Testis (tissue), 3 donors: ENCODE results near the gene PRDM9. TPM values are rescaled to one million over a fixed set of nuclear protein-coding genes. Genes with fewer than 3 reads are reported as not detected.
"Not testable (repeated sequence)": the region's sequence is repeated elsewhere in the genome, so short reads cannot be mapped to it uniquely, and the experiment has no call there.

ENCODE experiments used
- DNase-seq: peaks from one replicate; pipeline ENCODE4 v3.0.0-alpha.2; 2019
- H3K27ac ChIP-seq, 2 donors: fragments of 200-600 bp; sonication (generic); one replicate each; pipeline ENCODE4 v1.5.1; 2019
- H3K27me3 ChIP-seq: fragments of 200-600 bp; sonication (generic); one replicate; pipeline ENCODE4 v1.5.1; 2019
- H3K36me3 ChIP-seq: fragments of 200-600 bp; sonication (generic); one replicate; pipeline ENCODE4 v1.5.1; 2017; ENCODE audit warnings: low read depth; ENCODE audit errors: missing control alignments
- H3K4me1 ChIP-seq: fragments of 200-600 bp; sonication (generic); one replicate; pipeline ENCODE4 v1.5.1; 2019
- H3K4me3 ChIP-seq, 2 donors: fragments of 200-600 bp; sonication (generic); one replicate each; pipeline ENCODE4 v1.5.1; 2017 to 2019
- H3K9me3 ChIP-seq: fragments of 200-600 bp; sonication (generic); one replicate; pipeline ENCODE4 v1.5.1; 2017
- CTCF ChIP-seq, 3 experiments: fragments of 450-650 bp in 2 of 3; fragments of 200-600 bp in 1 of 3; sonication (generic) in 1 of 3; IDR thresholded peaks; one replicate each; pipeline ENCODE4 v1.5.1; 2016 to 2019; ENCODE audit warnings: antibody characterized with exemption in 3 of 3, mild to moderate bottlenecking in 2 of 3, moderate library complexity in 1 of 3
- POLR2A ChIP-seq: fragments of 450-650 bp; IDR thresholded peaks from one replicate; pipeline ENCODE4 v1.6.1; 2017; ENCODE audit warnings: antibody characterized with exemption, mild to moderate bottlenecking, moderate library complexity
- WGBS, 2 donors: methylation state at CpG; one replicate each; pipeline ENCODE4 v1.1.5; 2018; 5-methylcytosine and 5-hydroxymethylcytosine counted together
- intact Hi-C: fragments of 100-400 bp; cut with DNase I; formaldehyde crosslinking; loops from one replicate; pipeline ENCODE4 v1.15.1; 2023; ENCODE audit warnings: low total_unique reads
- polyA plus RNA-seq: library from polyadenylated mRNA; stranded (reverse); fragments of 350-450 nt; fragmentation: Illumina TruSeq; extraction: RNeasy Lipid Tissue Mini Kit (QIAGEN cat#74804); gene quantifications from one replicate; pipeline ENCODE4 v1.2.3, GENCODE V29; 2014; ENCODE audit warnings: low read depth, low replicate concordance; ENCODE audit not compliant: insufficient read depth
- total RNA-seq, 2 donors: library from RNA; depleted of rRNA; stranded (reverse); fragments of >200 nt; gene quantifications; one replicate each; pipeline ENCODE4 v1.2.3, GENCODE V29; 2016

The PRDM9 gene
- total and polyA plus RNA-seq, 3 donors from 2014 or later, result 4.4 to 10.2 (median 6.8) TPM

DNA sequence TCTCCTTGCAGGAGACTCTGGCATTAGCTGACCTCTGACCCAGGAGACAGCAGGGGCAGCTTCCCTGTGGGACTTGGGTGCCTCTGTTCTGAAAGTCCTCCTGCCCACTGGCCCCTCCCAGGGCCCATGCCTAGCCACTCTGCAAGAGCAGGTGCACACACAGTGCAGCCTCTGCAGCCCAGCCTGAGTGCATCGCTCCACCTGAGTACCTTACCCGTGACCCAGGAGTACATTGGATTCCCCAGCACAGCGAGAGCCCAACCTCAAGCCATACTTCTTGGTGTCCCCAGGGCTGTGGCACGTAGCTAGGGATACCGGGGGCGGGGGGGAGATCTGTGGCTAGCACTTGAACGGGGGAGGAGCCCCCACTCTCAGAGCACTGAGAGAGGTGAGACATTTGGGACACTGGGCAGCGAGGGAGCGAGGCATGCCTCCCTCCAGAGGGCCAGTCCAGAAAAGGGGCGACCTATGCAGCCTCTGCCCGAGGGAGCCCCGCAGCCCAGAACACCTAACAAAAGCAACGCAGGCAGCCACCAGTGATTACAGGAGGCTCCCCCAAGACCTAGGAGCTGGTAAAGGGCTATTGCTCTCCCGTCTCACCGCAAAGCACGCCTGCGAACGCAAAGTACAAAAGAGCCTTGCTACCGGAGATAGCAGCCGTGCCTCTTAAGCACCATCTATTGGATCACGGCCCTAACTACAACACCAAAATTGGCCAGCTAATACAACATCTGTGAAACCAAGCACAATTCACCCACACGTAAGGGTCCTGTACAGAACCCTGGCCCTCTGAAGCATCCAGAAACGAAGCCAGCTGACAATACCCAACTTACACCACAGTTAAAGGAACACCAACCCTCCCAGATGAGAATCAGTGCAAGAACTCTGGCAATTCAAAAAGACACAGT lies 826 bp upstream of the PRDM9 start:
- no peak for TF ChIP-seq POLR2A
- no peak for TF ChIP-seq CTCF (IDR thresholded peaks at IDR 0.05)
- Histone ChIP-seq H3K36me3 (no peaks in the 10 kb centered on the region), H3K27ac (no peak overlapping the region), H3K4me3 (peak overlapping the region; percentile 12 to 43), H3K9me3 (no peaks in the 10 kb centered on the region), H3K27me3 (no peaks in the 10 kb centered on the region), H3K4me1 (no peaks in the 10 kb centered on the region)
- intact Hi-C loops, result no loop called here
- DNase-seq, result peak; percentile 37
- WGBS, 2 donors, result 57 to 61% methylated on average over 8 to 23 of the region's 23 CpGs

GRCh38 chr5:23510434-23510833 lies 3.0 kb downstream of the PRDM9 start:
- intact Hi-C loops, H3K27ac ChIP-seq, H3K4me1 ChIP-seq, H3K36me3 ChIP-seq, H3K27me3 ChIP-seq, DNase-seq, H3K4me3 ChIP-seq, H3K9me3 ChIP-seq: not testable (repeated sequence)
- WGBS, 2 donors, result 98 to 99% methylated on average over 4 to 5 of the region's 5 CpGs

DNA sequence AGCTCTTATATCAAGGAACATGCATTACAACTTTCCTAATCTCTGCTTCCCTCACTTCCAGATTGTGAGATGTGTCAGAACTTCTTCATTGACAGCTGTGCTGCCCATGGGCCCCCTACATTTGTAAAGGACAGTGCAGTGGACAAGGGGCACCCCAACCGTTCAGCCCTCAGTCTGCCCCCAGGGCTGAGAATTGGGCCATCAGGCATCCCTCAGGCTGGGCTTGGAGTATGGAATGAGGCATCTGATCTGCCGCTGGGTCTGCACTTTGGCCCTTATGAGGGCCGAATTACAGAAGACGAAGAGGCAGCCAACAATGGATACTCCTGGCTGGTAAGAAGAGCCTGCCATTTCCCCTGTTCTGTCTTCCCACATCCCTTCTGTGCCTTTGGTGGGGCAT lies 15.1 kb downstream of the PRDM9 start:
- Histone ChIP-seq H3K9me3 (no peaks in the 10 kb centered on the region), H3K27me3 (no peaks in the 10 kb centered on the region), H3K36me3 (no peaks in the 10 kb centered on the region), H3K4me1 (no peaks in the 10 kb centered on the region), H3K27ac (no peak overlapping the region), H3K4me3 (no peak overlapping the region)
- TF ChIP-seq POLR2A, result no peak
- no peak for TF ChIP-seq CTCF (IDR thresholded peaks at IDR 0.05)
- intact Hi-C loops, result no loop called here
- 93 to 96% methylated on average over 3 to 4 of the region's 4 CpGs for WGBS, 2 donors
- DNase-seq, result no peak

DNA sequence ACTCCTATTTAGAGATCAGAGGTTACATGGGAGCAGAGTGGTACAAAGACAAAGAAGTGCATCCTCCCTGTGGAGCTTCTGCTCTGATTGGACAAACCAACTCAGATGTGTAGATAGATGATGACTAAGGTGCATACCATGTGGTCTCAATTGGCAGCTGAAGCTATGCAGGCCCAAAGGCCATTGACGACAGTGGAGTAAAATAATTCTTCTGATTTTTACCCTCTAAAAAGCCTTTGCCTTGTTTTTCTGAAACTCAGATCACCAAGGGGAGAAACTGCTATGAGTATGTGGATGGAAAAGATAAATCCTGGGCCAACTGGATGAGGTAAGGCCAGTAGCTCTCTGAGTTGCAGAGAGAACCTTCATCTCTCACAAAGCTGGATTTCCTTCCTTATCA lies 15.6 kb downstream of the PRDM9 start:
- Histone ChIP-seq H3K4me3 (no peak overlapping the region), H3K27me3 (no peaks in the 10 kb centered on the region), H3K27ac (no peak overlapping the region), H3K36me3 (no peaks in the 10 kb centered on the region), H3K9me3 (no peaks in the 10 kb centered on the region), H3K4me1 (no peaks in the 10 kb centered on the region)
- no peak for TF ChIP-seq POLR2A
- no peak for TF ChIP-seq CTCF (IDR thresholded peaks at IDR 0.05)
- DNase-seq, result no peak
- intact Hi-C loops, result no loop called here
- WGBS, 2 donors, result 92 to 97% methylated on average over 1 of the region's 1 CpG

DNA sequence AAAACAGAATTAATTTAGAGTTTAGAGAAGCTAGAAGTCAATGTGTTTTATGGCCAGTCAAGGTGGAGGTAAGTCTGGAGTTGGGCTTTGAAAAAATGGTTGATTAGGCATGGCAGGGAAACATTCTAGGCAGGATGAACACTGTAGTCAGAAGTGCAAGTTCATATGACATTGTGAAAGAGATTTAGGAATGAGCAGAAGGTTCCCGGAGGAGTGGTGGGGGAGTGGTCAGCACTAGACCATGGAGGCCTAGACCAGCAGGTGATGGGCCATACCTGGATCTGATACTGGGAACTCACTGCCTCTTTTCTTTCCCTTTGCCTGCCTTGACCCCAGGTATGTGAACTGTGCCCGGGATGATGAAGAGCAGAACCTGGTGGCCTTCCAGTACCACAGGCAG lies 16.6 kb downstream of the PRDM9 start:
- Histone ChIP-seq H3K36me3 (no peaks in the 10 kb centered on the region), H3K9me3 (no peaks in the 10 kb centered on the region), H3K27ac (no peak overlapping the region), H3K4me1 (no peaks in the 10 kb centered on the region), H3K4me3 (no peak overlapping the region), H3K27me3 (no peaks in the 10 kb centered on the region)
- TF ChIP-seq CTCF (IDR thresholded peaks at IDR 0.05) (no peak), POLR2A (no peak)
- intact Hi-C loops, result no loop called here
- WGBS, 2 donors, result 93 to 96% methylated on average over 2 of the region's 2 CpGs
- no peak for DNase-seq
